Chondrocyte (in vitro differentiated cells): ENCODE results near the gene TRAK1. TPM values are rescaled to one million over a fixed set of nuclear protein-coding genes. Genes with fewer than 3 reads are reported as not detected.

Experiments used
- DNase-seq: peaks from one replicate; pipeline ENCODE4 v3.0.0; 2021; ENCODE audit warnings: mixed read lengths, low spot score
- H3K27ac Mint-ChIP-seq: one replicate; pipeline ENCODE4 v1.8.0; 2021; ENCODE audit warnings: mild to moderate bottlenecking, moderate library complexity, mixed read lengths; ENCODE audit not compliant: unreplicated experiment
- H3K27me3 Mint-ChIP-seq: 2 replicates; pipeline ENCODE4 v1.8.0; 2021; ENCODE audit warnings: low read depth, mixed read lengths
- H3K36me3 Mint-ChIP-seq: 2 replicates; pipeline ENCODE4 v1.8.0; 2021; ENCODE audit warnings: low read depth, mixed read lengths
- H3K4me1 Mint-ChIP-seq: 2 replicates; pipeline ENCODE4 v1.8.0; 2021; ENCODE audit warnings: low read depth, mild to moderate bottlenecking, mixed read lengths
- H3K4me3 Mint-ChIP-seq: one replicate; pipeline ENCODE4 v1.8.0; 2021; ENCODE audit warnings: mild to moderate bottlenecking, moderate library complexity, mixed read lengths; ENCODE audit not compliant: unreplicated experiment
- H3K9me3 Mint-ChIP-seq: 2 replicates; pipeline ENCODE4 v1.8.0; 2021; ENCODE audit warnings: low read depth, mixed read lengths
- CTCF ChIP-seq: fragments of 200-600 bp; sonication (generic); IDR thresholded peaks from 2 replicates; pipeline ENCODE4 v1.5.0; 2021; ENCODE audit warnings: antibody characterized with exemption, mild to moderate bottlenecking, moderate library complexity
- total RNA-seq: library from RNA; stranded (reverse); gene quantifications from 3 replicates; pipeline ENCODE4 v1.2.1, GENCODE V29; 2021

Gene TRAK1
- total RNA-seq, 1 donor from 2014 or later, result 53.7 TPM

- TF ChIP-seq CTCF, result no peak
- Mint-ChIP-seq H3K27ac (no peak overlapping the region), H3K27me3 (no peaks in the 10 kb centered on the region), H3K4me1 (peaks cover 32% of the 10 kb centered on the region), H3K36me3 (peaks cover 4% of the 10 kb centered on the region), H3K9me3 (no peaks in the 10 kb centered on the region), H3K4me3 (no peak overlapping the region)
- DNase-seq, result no peak
Observed at GRCh38 chr3:42152193-42152592, 61.0 kb downstream of the TRAK1 start.

GRCh38 chr3:42153039-42153438 lies 61.9 kb downstream of the TRAK1 start:
- Mint-ChIP-seq H3K36me3 (peaks cover 4% of the 10 kb centered on the region), H3K4me1 (peaks cover 32% of the 10 kb centered on the region), H3K4me3 (no peak overlapping the region), H3K27ac (no peak overlapping the region), H3K27me3 (no peaks in the 10 kb centered on the region), H3K9me3 (no peaks in the 10 kb centered on the region)
- DNase-seq, result no peak
- no peak for TF ChIP-seq CTCF

GRCh38 chr3:42157540-42158538 lies 66.7 kb downstream of the TRAK1 start:
- Mint-ChIP-seq H3K4me1 (peaks cover 38% of the 10 kb centered on the region), H3K36me3 (no peaks in the 10 kb centered on the region)

GRCh38 chr3:42159147-42159546 lies 68.0 kb downstream of the TRAK1 start:
- Mint-ChIP-seq H3K4me3 (no peak overlapping the region), H3K27ac (peak overlapping the region; percentile 34), H3K4me1 (peaks cover 35% of the 10 kb centered on the region), H3K27me3 (no peaks in the 10 kb centered on the region), H3K36me3 (no peaks in the 10 kb centered on the region), H3K9me3 (no peaks in the 10 kb centered on the region)
- DNase-seq, result no peak
- no peak for TF ChIP-seq CTCF

More at GRCh38 chr3:42157540-42158538, 66.7 kb downstream of the TRAK1 start:
- H3K9me3 Mint-ChIP-seq, result no peaks in the 10 kb centered on the region
- DNase-seq, result no peak
- no peak overlapping the region for H3K27ac Mint-ChIP-seq
- H3K27me3 Mint-ChIP-seq, result no peaks in the 10 kb centered on the region
- no peak overlapping the region for H3K4me3 Mint-ChIP-seq
- no peak for TF ChIP-seq CTCF

- Mint-ChIP-seq H3K9me3 (no peaks in the 10 kb centered on the region), H3K27ac (peak overlapping the region; percentile 18)
- DNase-seq, result no peak
Observed at GRCh38 chr3:42159706-42160472, 68.7 kb downstream of the TRAK1 start.

More at GRCh38 chr3:42159706-42160472, 68.7 kb downstream of the TRAK1 start:
- no peak for TF ChIP-seq CTCF
- peaks cover 35% of the 10 kb centered on the region for H3K4me1 Mint-ChIP-seq
- no peaks in the 10 kb centered on the region for H3K27me3 Mint-ChIP-seq
- H3K4me3 Mint-ChIP-seq, result no peak overlapping the region
- H3K36me3 Mint-ChIP-seq, result no peaks in the 10 kb centered on the region
